Fibroblast of lung (primary cell): Measurements from ENCODE around the gene DNAJC7. TPM values are rescaled to one million over a fixed set of nuclear protein-coding genes. Genes with fewer than 3 reads are reported as not detected.

ENCODE experiments used
- DNase-seq, 2 donors: peaks; one replicate each; pipeline versions ENCODE4 v3.0.0 to v3.0.0-alpha.2; 2010; ENCODE audit warnings: low read depth in 2 of 2
- H2AFZ ChIP-seq: 2 replicates; pipeline ENCODE4 v1.5.1; 2012; ENCODE audit warnings: low read length, control low read depth, inconsistent platforms
- H3K27ac ChIP-seq: 2 replicates; pipeline ENCODE4 v1.5.1; 2011; ENCODE audit warnings: low read length, control low read depth; ENCODE audit not compliant: insufficient read depth
- H3K27me3 ChIP-seq: 2 replicates; pipeline ENCODE4 v1.5.1; 2011; ENCODE audit warnings: mild to moderate bottlenecking, low read length; ENCODE audit not compliant: control insufficient read depth, insufficient read depth
- H3K36me3 ChIP-seq: 2 replicates; pipeline ENCODE4 v1.5.1; 2011; ENCODE audit warnings: low read length; ENCODE audit not compliant: control insufficient read depth, insufficient read depth
- H3K4me1 ChIP-seq: 2 replicates; pipeline ENCODE4 v1.5.1; 2011; ENCODE audit warnings: low read length; ENCODE audit not compliant: control insufficient read depth, insufficient read depth; ENCODE audit errors: extremely low read depth
- H3K4me2 ChIP-seq: 2 replicates; pipeline ENCODE4 v1.5.1; 2011; ENCODE audit warnings: low read length, control low read depth; ENCODE audit not compliant: insufficient read depth; ENCODE audit errors: extremely low read depth
- H3K4me3 ChIP-seq, 4 experiments: fragments of 200-600 bp in 1 of 4; sonication (generic) in 1 of 4; replicated peaks in 1 of 4; 2 replicates each; pipeline ENCODE4 v1.5.1; 2011 to 2016; ENCODE audit warnings: low read length in 4 of 4, low read depth in 3 of 4, mild to moderate bottlenecking in 3 of 4, control low read depth in 2 of 4, inconsistent platforms in 1 of 4, mixed read lengths in 1 of 4; ENCODE audit not compliant: insufficient read depth in 1 of 4; ENCODE audit errors: control extremely low read depth in 1 of 4
- H3K79me2 ChIP-seq: 2 replicates; pipeline ENCODE4 v1.5.1; 2012; ENCODE audit warnings: mild to moderate bottlenecking, low read length, inconsistent platforms; ENCODE audit not compliant: control insufficient read depth, insufficient read depth
- H3K9ac ChIP-seq: 2 replicates; pipeline ENCODE4 v1.5.1; 2011; ENCODE audit warnings: mild to moderate bottlenecking, low read length, control low read depth; ENCODE audit not compliant: insufficient read depth
- H3K9me3 ChIP-seq: 2 replicates; pipeline ENCODE4 v1.5.1; 2012; ENCODE audit warnings: low read depth, low read length; ENCODE audit not compliant: control insufficient read depth, insufficient read depth
- H4K20me1 ChIP-seq: 2 replicates; pipeline ENCODE4 v1.5.1; 2011; ENCODE audit warnings: low read length; ENCODE audit not compliant: control insufficient read depth, insufficient read depth; ENCODE audit errors: extremely low read depth
- CTCF ChIP-seq, 2 donors: IDR thresholded peaks in 1 of 2; conservative IDR thresholded peaks in 1 of 2; 1 replicate in 1 of 2; 2 replicates in 1 of 2; pipeline ENCODE4 v1.5.1; 2011 to 2012; ENCODE audit warnings: low read length in 2 of 2, control low read depth in 1 of 2, inconsistent platforms in 1 of 2, low read depth in 1 of 2, mild to moderate bottlenecking in 1 of 2
- EZH2 ChIP-seq: IDR thresholded peaks from 2 replicates; pipeline ENCODE4 v1.5.1; 2012; ENCODE audit warnings: low read length, control low read depth, mild to moderate bottlenecking; ENCODE audit errors: missing control alignments
- polyA plus RNA-seq, 2 donors: library from polyadenylated mRNA; depleted of rRNA in 1 of 2; stranded (reverse) in 1 of 2; unstranded in 1 of 2; fragments of >200 nt; gene quantifications; 2 replicates each; pipeline ENCODE4 v1.2.1, GENCODE V29; 2011 to 2012; ENCODE audit warnings: missing spikeins in 1 of 2
- total RNA-seq: library from RNA; depleted of rRNA; stranded (reverse); fragments of >200 nt; gene quantifications from 2 replicates; pipeline ENCODE4 v1.2.1, GENCODE V29; 2014

The DNAJC7 gene
- total and polyA plus RNA-seq, 2 donors (not counting 1 experiment from before 2014, with no cell fraction given), result 53.5 to 78.8 TPM

GRCh38 chr17:41942626-41943373 lies 74.4 kb downstream of the DNAJC7 start:
- Histone ChIP-seq H3K9me3 (no peaks in the 10 kb centered on the region), H3K4me2 (no peak overlapping the region), H3K79me2 (no peaks in the 10 kb centered on the region), H3K27ac (no peak overlapping the region), H3K4me3 (no peak overlapping the region), H3K27me3 (no peaks in the 10 kb centered on the region), H3K9ac (no peak overlapping the region), H3K36me3 (no peaks in the 10 kb centered on the region), H2AFZ (no peak overlapping the region), H4K20me1 (no peaks in the 10 kb centered on the region), H3K4me1 (no peaks in the 10 kb centered on the region)
- no peak for DNase-seq
- TF ChIP-seq EZH2 (no peak), CTCF (conservative IDR thresholded peaks at IDR 0.05 in 1 of 2, IDR thresholded peaks at IDR 0.05 in 1 of 2; ENCODE audit: low read depth in 1 of 2, low read length in 2 of 2) (no peak)

GRCh38 chr17:41941168-41941567 lies 76.1 kb downstream of the DNAJC7 start:
- Histone ChIP-seq H4K20me1 (no peaks in the 10 kb centered on the region), H3K4me3 (no peak overlapping the region), H3K4me2 (no peak overlapping the region), H3K9ac (no peak overlapping the region), H2AFZ (no peak overlapping the region), H3K36me3 (no peaks in the 10 kb centered on the region), H3K27me3 (no peaks in the 10 kb centered on the region), H3K27ac (no peak overlapping the region), H3K9me3 (no peaks in the 10 kb centered on the region), H3K79me2 (no peaks in the 10 kb centered on the region), H3K4me1 (no peaks in the 10 kb centered on the region)
- TF ChIP-seq CTCF (conservative IDR thresholded peaks at IDR 0.05 in 1 of 2, IDR thresholded peaks at IDR 0.05 in 1 of 2; ENCODE audit: low read depth in 1 of 2, low read length in 2 of 2) (no peak), EZH2 (no peak)
- no peak for DNase-seq

- no peak overlapping the region for H3K27ac ChIP-seq
- DNase-seq, result no peak
Observed at GRCh38 chr17:41939693-41940090, 77.5 kb downstream of the DNAJC7 start.

More at GRCh38 chr17:41939693-41940090, 77.5 kb downstream of the DNAJC7 start:
- Histone ChIP-seq H4K20me1 (no peaks in the 10 kb centered on the region), H3K4me3 (no peak overlapping the region), H3K4me2 (no peak overlapping the region), H3K9ac (no peak overlapping the region), H2AFZ (no peak overlapping the region), H3K36me3 (no peaks in the 10 kb centered on the region), H3K4me1 (no peaks in the 10 kb centered on the region), H3K79me2 (no peaks in the 10 kb centered on the region), H3K27me3 (no peaks in the 10 kb centered on the region), H3K9me3 (no peaks in the 10 kb centered on the region)
- no peak for TF ChIP-seq EZH2
- no peak for TF ChIP-seq CTCF (conservative IDR thresholded peaks at IDR 0.05 in 1 of 2, IDR thresholded peaks at IDR 0.05 in 1 of 2; ENCODE audit: low read depth in 1 of 2, low read length in 2 of 2)
